Measurements from ENCODE around the gene DAZAP2.

DNA sequence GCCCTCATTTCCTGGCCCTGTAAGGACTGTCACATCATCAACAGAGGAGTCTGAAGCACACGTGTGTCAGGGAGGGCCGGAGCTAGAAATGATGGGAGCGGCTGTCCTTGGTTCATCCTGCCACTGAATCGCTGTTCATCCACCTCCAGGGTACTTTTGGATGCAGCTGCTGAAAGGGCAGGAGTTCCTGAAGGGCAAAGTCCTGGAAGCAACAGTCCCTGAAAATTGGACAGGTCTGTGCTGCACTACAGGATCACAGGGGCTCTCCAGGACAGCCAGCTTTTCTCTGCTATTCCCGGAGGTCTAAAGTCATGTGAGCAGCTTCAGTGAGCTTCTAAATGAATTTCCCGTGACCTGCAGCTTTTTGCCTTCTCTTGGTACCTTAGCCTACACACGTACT lies 38.5 kb upstream of the DAZAP2 start:
- TF ChIP-seq, protein P1, sequence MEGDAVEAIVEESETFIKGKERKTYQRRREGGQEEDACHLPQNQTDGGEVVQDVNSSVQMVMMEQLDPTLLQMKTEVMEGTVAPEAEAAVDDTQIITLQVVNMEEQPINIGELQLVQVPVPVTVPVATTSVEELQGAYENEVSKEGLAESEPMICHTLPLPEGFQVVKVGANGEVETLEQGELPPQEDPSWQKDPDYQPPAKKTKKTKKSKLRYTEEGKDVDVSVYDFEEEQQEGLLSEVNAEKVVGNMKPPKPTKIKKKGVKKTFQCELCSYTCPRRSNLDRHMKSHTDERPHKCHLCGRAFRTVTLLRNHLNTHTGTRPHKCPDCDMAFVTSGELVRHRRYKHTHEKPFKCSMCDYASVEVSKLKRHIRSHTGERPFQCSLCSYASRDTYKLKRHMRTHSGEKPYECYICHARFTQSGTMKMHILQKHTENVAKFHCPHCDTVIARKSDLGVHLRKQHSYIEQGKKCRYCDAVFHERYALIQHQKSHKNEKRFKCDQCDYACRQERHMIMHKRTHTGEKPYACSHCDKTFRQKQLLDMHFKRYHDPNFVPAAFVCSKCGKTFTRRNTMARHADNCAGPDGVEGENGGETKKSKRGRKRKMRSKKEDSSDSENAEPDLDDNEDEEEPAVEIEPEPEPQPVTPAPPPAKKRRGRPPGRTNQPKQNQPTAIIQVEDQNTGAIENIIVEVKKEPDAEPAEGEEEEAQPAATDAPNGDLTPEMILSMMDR (IDR thresholded peaks at IDR 0.05; ENCODE audit: poor library complexity, severe bottlenecking), result no peak
- TF ChIP-seq EZH2 (IDR thresholded peaks at IDR 0.05; ENCODE audit: borderline replicate concordance, insufficient read depth, low read length, poor library complexity, severe bottlenecking), result no peak
- TF ChIP-seq MXI1 (conservative IDR thresholded peaks at IDR 0.05; ENCODE audit: poor library complexity, severe bottlenecking), result no peak
- no peak for TF ChIP-seq POLR2AphosphoS5 (IDR thresholded peaks at IDR 0.05)
- no peak for TF ChIP-seq EP300 (conservative IDR thresholded peaks at IDR 0.05; ENCODE audit: poor library complexity, severe bottlenecking)
- no peak for TF ChIP-seq SMC3 (conservative IDR thresholded peaks at IDR 0.05; ENCODE audit: poor library complexity)
- TF ChIP-seq, protein P2, sequence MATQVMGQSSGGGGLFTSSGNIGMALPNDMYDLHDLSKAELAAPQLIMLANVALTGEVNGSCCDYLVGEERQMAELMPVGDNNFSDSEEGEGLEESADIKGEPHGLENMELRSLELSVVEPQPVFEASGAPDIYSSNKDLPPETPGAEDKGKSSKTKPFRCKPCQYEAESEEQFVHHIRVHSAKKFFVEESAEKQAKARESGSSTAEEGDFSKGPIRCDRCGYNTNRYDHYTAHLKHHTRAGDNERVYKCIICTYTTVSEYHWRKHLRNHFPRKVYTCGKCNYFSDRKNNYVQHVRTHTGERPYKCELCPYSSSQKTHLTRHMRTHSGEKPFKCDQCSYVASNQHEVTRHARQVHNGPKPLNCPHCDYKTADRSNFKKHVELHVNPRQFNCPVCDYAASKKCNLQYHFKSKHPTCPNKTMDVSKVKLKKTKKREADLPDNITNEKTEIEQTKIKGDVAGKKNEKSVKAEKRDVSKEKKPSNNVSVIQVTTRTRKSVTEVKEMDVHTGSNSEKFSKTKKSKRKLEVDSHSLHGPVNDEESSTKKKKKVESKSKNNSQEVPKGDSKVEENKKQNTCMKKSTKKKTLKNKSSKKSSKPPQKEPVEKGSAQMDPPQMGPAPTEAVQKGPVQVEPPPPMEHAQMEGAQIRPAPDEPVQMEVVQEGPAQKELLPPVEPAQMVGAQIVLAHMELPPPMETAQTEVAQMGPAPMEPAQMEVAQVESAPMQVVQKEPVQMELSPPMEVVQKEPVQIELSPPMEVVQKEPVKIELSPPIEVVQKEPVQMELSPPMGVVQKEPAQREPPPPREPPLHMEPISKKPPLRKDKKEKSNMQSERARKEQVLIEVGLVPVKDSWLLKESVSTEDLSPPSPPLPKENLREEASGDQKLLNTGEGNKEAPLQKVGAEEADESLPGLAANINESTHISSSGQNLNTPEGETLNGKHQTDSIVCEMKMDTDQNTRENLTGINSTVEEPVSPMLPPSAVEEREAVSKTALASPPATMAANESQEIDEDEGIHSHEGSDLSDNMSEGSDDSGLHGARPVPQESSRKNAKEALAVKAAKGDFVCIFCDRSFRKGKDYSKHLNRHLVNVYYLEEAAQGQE (IDR thresholded peaks at IDR 0.05; ENCODE audit: borderline replicate concordance), result no peak

Measured in neural cell (in vitro differentiated cells).